HG03442 (cell line): ENCODE data around the gene SYNDIG1.

ENCODE experiments used
- ATAC-seq: cut with Tn5 transposase; IDR thresholded peaks from one replicate; pipeline ENCODE4 v1.9.1; 2021; ENCODE audit warnings: mild to moderate bottlenecking, moderate library complexity; ENCODE audit not compliant: unreplicated experiment

The SYNDIG1 gene

DNA sequence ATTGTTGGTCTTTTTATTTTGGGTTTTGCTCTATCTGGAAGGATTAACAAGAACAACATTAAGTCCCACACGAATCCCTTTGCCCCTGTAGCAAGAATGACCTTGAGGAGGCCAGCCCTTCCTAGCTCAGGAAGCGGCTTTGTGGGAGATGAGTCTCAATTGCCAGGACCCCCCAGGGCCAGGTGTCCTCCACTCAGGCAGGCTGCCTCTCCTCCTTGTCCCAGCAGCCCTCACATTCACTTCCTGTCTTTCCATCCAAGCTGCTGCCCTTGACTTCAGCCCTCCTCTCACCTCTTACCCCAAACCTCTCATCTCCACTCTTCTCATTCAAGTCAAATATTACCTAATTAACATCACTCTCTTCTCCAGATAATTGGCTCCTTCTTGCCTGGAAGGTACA is 22.6 kb upstream of the SYNDIG1 start:
- ATAC-seq, result no peak

DNA sequence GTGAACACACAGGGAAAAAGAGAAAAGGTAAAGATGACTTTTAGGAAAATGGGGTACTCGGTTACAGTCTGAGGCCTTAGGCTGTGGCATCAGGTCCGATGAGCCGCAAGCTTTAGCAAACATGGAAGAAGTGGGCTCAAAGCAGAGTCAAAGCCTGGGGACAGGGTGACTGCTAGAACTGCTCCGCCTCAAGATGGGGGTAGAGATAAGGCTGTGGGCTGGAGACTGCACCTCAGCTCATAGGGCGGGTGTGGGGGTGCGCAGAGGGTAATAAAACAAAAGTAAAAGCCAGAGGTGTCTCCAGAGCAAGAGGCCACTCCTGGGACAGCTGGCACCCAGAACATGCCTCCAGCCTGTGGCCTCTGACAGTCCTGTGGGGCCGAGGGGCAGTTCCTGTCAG is 21.3 kb upstream of the SYNDIG1 start:
- no peak for ATAC-seq

DNA sequence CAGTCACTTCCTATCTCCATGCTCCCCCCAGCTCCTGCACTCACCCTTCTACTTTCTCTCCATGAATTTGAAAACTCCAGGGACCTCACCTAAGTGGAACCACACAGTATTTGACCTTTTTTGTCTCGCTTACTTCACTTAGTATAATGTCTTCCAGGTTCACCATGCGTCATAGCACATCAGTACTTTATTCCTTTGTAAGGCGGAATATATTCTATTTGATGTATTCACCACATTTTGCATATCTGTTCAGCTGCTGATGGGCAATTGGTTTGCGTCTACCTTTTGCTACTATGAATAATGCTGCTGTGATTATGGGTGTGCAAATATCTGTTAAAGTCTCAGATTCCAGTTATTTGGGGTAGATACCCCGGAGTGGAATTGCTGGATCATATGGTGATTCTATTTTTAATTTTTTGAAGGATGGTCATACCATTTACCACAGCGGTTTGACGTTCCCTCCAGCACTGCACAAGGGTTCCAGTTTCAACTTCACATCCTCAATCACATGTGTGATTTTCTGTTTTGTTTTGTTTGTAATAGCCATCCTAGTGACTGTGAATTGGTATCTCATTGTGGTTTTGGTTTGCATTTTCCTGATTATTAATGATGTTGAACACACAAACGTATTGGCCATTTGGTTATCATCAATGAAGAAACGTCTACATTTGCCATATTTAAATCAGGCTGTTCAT is 20.3 kb upstream of the SYNDIG1 start:
- no peak for ATAC-seq

DNA sequence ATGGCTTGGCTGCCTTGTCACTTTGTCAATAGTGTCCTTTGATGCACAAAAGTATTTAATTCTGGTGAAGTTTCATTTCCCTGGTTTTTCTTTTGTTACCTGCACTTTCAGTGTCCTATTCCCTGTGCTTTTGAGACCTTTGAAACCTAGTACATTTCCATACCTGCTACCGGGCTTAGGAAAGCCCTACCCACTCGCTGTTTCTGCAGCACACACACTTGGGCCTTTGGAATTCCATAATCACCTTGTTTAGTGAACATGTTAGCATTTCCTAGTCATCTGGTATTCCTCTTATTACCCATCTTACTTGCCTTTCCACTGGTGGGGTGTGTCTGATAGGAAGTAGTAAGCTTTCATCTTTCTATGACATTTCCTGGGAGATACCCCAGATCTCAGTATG is 19.3 kb upstream of the SYNDIG1 start:
- ATAC-seq, result no peak

DNA sequence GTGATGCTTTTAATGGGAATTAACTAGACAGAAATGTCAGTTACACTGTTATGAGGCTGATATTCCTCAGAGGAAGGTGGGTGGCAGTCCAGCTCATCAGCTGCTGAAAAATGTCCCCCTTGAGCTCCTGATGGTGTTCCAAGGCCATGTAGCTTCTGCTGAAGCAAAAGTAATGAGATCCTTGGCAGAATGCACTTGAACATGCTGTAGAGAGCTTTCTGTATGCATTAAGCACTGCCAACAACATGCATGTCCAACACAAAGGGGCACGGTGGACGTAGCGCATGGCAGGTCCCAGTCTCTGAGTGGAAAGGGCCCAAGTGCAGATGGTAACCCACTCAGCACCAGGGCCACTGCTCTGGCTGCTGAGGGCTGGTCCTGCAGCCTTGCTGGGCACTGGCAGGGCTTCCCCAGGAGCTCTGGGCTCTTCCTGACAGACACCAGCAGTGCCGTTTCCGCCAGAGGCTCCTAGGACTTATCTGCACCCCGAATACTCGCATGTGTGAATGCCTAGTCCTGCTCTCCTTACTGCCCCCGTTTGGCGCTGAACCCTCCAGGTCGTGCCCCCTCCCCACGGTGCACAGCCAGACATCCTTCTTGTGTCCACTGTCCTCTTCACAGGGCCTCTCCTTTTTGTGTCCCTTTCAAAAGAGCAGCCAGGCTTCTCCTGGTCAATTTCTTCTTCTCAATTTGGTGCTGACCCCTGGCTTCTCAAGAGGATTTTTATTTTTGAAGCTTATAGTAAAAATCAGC is 18.6 kb upstream of the SYNDIG1 start:
- ATAC-seq, result no peak

DNA sequence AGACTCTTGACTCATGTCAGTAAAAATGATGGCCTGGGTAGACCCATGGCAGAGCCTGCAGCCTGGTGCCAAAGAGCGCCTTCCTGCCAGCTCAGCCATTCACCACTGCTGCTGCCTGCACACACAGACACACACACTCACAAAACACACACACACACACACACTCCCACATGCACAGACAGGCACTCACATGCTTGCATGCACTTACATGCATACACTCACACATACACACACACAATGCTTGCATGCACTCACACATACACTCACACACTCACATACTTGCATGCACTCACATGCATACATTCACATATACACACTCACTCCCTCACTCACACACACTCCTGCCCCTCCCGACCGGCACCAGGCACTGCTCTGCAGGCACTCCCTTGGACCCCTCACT is 18.0 kb upstream of the SYNDIG1 start:
- no peak for ATAC-seq

DNA sequence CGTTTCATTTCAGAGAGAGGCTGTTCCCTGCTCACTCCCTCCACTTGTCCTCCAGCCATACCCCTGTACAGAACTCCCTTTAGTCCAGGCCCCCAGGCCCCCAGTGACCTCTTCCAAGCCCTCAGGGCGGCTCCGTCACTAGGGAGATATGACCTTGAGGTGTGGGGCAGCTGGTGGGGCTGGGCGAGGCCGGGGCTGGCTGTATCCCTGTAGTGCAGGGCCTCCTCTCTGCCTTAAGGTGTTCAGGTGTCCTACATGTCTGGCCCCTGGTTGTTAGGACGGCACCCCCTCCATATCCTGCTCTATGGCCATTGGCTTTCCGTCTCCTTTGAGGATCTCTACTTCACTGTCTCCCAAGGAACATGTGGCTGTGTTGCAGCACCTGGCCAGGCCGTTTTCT is 17.4 kb upstream of the SYNDIG1 start:
- ATAC-seq, result no peak

DNA sequence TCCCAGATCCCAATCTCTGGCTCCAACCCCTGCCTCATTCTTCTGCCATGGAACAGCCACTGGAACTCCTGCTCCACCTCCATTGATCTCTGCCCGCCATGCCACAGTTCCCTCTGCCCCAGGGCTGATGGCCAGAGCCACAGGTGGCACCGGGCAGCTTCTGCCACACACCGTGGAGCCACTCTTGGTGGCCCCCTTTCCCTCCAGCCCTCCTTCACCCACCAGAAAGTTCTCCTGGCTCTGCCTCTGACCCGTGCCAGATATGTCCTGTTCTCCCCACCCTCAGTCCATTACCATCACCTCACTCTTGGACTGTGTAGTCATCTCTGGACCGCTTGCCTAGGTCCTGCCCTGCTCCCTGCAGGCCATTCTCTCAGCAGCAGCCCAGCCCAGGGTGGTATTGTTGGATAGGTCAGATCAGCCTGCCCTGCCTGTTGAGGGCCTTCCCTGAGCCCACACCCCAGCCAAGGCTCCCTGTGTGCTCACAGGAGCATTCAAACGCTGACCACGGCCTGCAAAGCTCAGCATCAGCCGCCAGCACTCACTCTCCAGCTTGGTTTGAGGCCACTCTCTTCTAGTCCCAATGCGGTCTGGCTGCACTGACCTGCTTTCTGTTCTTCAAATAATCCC is 16.8 kb upstream of the SYNDIG1 start:
- ATAC-seq, result no peak

DNA sequence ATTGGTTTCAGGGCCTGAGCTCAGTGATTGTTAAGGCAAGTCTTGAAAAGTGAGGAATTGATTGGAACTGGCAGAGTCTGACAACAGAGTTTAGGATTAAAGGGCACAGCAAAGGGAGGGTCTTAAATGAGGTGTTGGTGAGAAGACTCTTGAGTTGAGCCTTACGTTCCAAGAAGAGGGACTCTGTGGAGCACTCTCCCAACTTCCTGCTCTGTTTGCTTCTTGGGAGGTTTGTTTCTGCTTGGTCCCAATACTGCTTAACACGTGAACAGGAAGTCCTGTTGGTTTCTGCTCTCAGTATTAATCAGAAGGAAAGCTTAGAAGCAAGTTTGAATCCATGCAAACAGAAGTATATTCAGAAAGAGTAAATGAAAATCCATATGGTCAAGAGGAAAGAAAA is 15.6 kb upstream of the SYNDIG1 start:
- ATAC-seq, result no peak

DNA sequence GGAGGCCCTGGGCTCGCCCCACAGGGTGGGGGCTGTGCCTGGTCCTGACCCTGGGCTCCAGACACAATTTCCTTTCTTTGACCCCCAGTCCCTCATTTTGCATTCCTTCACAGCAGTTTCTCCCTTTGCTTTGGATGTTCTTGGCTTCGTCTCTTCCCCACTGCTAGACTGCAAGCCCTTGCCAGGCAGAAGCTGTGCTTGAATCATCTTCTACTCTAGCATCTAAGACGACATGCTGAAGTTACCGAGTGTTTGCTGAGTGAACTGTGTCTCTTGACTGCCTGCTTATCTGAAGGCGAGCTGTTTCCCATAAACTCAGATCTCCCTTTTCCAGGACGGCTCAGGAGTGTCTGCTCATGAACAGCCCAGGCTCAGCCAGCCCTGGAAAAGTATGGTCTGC is 14.3 kb upstream of the SYNDIG1 start:
- no peak for ATAC-seq

DNA sequence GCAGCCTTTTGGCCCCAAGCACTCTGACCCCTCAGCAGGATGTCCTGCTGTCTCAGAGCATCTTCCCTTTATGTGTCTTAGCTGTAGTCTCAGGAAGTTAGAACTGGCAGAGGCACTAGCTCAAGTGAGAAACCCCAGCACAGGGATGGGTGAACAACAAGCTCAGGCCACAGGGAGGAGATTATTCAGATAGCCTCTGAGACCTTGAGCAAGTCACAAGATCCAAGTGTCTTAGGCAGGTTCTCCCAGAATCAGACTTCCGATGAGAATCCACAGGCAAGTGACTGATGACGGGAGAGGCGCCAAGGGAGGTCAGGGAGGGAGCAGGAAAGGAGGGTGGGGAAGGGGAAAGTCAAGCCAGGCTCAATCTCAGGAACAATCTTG is 13.0 kb upstream of the SYNDIG1 start:
- no peak for ATAC-seq

DNA sequence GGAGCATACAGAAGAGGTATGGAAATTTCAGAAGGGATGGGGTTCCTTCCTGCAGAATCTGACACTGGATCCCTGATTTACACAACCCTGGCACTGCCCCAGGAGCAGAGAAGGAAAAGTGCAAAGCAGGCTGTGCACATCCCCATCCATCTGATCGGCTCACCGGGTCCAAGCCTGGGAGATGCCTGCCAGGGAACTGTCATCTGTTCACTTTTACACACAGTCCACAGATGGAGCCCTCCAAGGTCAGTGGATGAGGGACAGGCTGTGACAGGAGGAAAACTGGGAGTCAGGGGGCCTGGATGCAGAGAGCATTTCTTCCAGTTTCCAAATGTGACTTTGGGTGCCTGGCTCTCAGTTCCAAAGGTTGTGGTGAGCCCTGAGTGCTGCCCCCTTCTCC is 11.0 kb upstream of the SYNDIG1 start:
- no peak for ATAC-seq

DNA sequence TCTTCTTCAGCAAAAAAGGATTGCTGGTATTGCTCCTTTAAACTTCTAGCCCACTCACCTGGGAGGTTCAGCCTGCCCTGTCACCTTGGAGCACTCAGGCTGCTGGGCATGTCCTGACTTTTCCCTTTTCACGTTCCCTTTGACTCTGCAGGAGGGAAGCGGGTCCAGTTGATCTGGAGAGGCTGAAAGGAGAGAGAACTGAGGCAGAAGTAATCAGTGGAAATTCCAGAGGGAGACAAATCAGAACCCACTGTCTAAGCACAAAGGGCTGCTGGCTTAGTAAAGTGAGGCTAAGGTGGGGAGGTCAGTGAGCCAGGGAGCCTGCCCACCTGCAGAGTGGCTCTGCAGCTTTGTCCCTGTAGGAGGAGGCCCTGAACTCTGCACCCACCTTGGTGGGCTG is 9.7 kb upstream of the SYNDIG1 start:
- no peak for ATAC-seq

DNA sequence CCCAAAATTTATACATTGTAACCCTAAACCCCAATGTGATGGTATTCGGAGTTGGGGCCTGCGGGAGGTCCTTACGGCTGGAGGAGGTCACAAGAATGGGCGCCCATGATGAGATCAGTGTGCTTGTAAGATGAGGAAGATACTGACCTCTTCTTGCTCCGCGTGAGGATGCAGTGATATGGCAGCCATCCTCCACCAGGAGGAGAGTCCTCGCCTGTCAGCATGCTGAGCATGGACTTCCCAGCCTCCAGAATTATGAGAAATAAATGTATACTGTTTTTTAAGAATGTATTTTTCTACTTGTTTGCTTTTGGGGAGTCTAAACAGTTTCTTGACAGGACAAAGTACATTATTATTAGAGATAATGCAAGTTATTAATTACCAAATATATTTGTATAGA is 8.7 kb upstream of the SYNDIG1 start:
- ATAC-seq, result no peak

DNA sequence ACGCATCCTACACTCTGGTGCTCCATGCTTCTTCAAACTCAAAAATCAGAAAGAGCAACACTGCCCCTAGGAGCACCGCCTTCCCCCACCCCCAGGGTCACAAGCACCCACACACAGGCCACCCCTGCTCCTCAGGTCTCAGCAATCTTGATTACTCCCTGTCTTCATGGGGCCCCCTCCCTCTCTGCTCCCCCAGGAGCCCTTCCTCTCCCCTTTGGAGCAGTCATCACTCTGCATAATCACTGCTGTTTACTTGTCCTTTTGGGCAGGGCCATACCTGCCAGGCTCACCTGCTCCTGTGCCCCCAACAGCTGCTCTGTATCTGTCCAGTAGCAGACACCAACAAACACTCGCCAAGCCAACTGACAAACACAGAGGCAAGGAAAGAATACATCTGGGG is 7.6 kb upstream of the SYNDIG1 start:
- ATAC-seq, result no peak

DNA sequence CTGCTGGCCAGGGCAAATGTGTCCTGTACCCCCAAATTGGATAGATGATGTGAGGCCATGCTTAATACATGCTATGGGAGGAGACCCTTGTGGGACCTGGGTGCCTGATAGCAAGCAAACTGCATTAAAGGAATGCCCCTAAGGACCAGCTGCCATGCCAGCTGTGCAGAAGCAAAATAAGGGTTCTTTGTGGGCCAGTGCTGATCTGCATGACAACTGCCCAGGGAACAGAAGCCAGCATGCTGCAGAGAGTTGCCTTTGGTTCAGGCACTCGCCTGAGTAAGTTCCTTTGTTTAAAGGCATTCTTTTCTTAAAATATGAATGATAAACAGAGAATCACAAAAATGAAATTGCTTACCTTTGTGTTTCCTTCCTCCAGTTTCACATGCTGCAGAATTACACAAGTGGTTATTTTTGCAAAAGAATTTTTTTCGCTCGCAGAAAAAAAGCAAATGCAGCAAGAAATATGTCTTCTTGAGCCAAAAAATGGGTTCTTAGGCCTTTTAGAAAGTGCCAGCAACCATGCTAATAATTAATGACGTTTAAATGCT is 6.9 kb upstream of the SYNDIG1 start:
- ATAC-seq, result no peak

DNA sequence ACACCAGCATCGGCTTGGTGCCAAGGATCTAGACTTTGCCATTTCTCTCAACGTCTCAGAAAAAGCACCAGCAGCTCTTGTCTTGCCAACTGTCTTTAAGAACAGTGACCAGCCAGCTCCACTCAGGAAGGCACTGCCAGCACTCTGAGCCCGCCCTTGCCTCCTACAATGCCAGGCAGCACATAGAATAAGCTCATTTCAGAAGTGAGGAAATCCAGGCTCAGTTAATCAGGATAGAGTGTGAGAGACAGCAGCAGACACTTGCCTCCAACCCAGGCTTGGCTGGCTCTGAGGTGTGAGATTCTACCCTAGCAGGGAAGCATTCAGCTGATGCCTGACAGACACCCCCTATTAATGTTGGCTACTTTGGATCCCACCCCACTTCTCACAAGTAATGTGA is 4.3 kb upstream of the SYNDIG1 start:
- no peak for ATAC-seq

DNA sequence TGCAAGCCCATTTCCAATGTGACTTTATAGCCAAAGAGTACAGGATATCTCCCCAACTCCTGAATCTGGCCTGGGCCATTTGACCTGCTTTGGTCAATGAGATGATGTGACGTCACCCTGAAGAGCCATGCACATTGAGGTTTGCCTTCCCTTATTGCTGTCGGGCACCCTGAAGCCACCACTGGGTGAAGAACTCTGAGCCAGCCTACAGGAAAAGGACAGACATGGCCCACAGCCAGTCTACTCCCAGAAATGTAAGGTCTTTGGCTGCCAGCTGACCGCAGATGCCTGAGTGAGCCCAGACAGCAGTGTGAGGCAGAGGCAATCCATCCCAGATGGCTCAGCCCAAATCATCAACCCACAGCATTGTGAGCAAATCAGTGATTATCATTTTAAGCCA is 3.7 kb upstream of the SYNDIG1 start:
- ATAC-seq, result no peak

DNA sequence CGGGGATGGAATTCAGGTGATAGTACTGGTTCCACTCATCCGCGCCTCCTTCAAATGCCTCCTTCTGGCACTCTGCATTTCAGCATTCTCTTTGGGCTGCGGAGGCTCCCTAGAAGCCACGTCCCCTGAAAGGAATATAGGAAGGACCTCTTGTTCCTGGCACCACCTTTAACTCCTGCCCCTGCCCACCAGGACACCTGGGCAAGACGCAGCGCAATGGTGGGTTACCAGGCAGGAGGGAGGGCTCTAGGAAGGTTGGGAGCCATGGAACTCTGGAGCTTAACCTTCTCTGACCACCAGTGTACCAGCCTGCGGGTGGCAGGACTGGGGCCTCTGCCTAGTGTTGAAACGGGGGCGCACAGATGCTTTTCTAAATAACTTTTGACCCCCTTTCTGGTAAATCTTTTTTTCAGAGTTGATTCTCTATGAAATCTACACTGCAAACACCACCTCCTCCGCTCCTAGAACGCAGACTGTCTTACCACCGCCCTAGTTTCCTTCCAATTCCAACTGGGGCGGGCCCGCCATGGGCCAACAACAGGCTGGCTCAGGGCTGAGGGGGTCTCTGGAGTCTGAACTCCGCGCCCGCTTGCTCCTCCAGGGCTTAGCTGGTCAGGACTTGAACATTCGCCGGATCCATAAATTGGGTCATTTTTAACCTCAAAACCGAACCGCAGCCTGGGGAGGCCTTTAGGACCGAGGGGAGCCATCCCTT is 871 bp upstream of the SYNDIG1 start:
- no peak for ATAC-seq

DNA sequence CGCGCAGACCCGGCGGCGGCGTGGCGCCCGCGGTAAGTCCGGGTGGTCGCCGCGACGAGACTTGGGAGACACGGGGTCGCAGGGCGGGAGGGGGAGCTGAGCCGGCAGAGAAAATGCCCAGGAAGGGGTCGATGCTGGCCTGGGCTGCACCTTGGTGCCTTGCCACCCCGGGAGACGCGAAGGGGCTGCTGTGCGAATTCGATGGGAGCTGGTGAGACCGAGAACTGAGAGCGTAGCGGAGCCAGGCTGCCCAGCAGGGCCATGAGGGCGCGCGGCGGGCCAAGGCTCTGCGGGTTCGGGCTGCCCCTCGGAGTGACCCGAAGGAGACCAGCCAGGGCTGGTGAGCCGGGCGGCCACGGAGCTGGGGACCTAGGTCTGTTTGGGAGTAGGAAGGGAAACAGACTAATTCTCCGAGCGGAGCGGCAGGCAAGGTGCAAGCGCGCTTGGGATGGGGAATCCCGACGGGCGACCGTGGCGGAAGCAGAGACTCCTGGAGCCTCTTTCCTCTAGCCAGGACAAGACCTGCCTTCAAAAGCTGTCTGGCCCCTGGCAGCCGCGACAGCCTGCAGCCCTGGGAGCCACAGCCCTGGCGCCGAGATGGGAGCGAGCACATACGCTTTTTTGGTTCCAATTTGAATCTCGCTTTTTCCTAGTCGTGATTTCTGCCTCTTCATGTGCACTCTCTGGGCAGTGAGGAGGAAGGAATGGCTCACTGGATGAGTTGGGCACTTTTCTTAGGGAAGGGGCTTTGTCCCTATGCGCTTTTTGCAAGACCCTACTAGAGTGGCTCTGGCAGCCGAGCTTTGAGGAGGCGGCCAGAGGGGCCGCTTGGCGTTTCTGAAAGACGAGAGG is 691 bp downstream of the SYNDIG1 start:
- no peak for ATAC-seq
